Activated CD8-positive, alpha-beta memory T cell treated with anti-CD3 and anti-CD28 coated beads, Interleukin-2, amount 50 U/mL, for 1 hour (primary cell): ENCODE measurements around the gene MMP20.

ENCODE experiments used
- DNase-seq: peaks from one replicate; pipeline ENCODE4 v3.0.0-alpha.2; 2020; ENCODE audit errors: extremely low read depth

The MMP20 gene

GRCh38 chr11:102592634-102593581, 32.2 kb downstream of the MMP20 start:
- no peak for DNase-seq

- no peak for DNase-seq
Observed at GRCh38 chr11:102592131-102592530, 33.0 kb downstream of the MMP20 start.

- no peak for DNase-seq
Observed at GRCh38 chr11:102591160-102591718, 33.9 kb downstream of the MMP20 start.

- no peak for DNase-seq
Observed at GRCh38 chr11:102590276-102591049, 34.7 kb downstream of the MMP20 start.

- DNase-seq = no peak
Observed at GRCh38 chr11:102589047-102589459, 36.1 kb downstream of the MMP20 start.

GRCh38 chr11:102587722-102588121, 37.4 kb downstream of the MMP20 start:
- DNase-seq = no peak

GRCh38 chr11:102583141-102583873, 41.8 kb downstream of the MMP20 start:
- no peak for DNase-seq

GRCh38 chr11:102582140-102582539, 43.0 kb downstream of the MMP20 start:
- no peak for DNase-seq

GRCh38 chr11:102581066-102581465, 44.1 kb downstream of the MMP20 start:
- no peak for DNase-seq

GRCh38 chr11:102580185-102580951, 44.8 kb downstream of the MMP20 start:
- no peak for DNase-seq

- no peak for DNase-seq
Observed at GRCh38 chr11:102577723-102578122, 47.4 kb downstream of the MMP20 start.

GRCh38 chr11:102577182-102577581, 48.0 kb downstream of the MMP20 start:
- DNase-seq = no peak

GRCh38 chr11:102576350-102576749, 48.8 kb downstream of the MMP20 start:
- no peak for DNase-seq

- no peak for DNase-seq
Observed at GRCh38 chr11:102575012-102575411, 50.1 kb downstream of the MMP20 start.

- DNase-seq = no peak
Observed at GRCh38 chr11:102573851-102574250, 51.3 kb downstream of the MMP20 start.

- DNase-seq = no peak
Observed at GRCh38 chr11:102572554-102573220, 52.4 kb downstream of the MMP20 start.

GRCh38 chr11:102568851-102569250, 56.3 kb downstream of the MMP20 start:
- DNase-seq = no peak

- DNase-seq = no peak
Observed at GRCh38 chr11:102566112-102566511, 59.0 kb downstream of the MMP20 start.

- DNase-seq = no peak
Observed at GRCh38 chr11:102564110-102564509, 61.0 kb downstream of the MMP20 start.

- no peak for DNase-seq
Observed at GRCh38 chr11:102561636-102562035, 63.5 kb downstream of the MMP20 start.
